Type B pancreatic cell (in vitro differentiated cells): ENCODE results near the gene USP17L10. TPM values are rescaled to one million over a fixed set of nuclear protein-coding genes. Genes with fewer than 3 reads are reported as not detected.
"Not testable (repeated sequence)": the region's sequence is repeated elsewhere in the genome, so short reads cannot be mapped to it uniquely, and the experiment has no call there.

ENCODE experiments used
- DNase-seq: peaks from one replicate; pipeline ENCODE4 v3.0.0; 2021; ENCODE audit warnings: mixed read lengths; ENCODE audit not compliant: unreplicated experiment; ENCODE audit errors: extremely low spot score
- H3K27ac Mint-ChIP-seq: 2 replicates; pipeline ENCODE4 v1.8.0; 2021; ENCODE audit warnings: mild to moderate bottlenecking, mixed read lengths
- H3K27me3 Mint-ChIP-seq: 2 replicates; pipeline ENCODE4 v1.8.0; 2021; ENCODE audit warnings: mixed read lengths
- H3K36me3 Mint-ChIP-seq: 2 replicates; pipeline ENCODE4 v1.8.0; 2021; ENCODE audit warnings: mixed read lengths
- H3K4me1 Mint-ChIP-seq: one replicate; pipeline ENCODE4 v1.8.0; 2021; ENCODE audit warnings: mixed read lengths; ENCODE audit not compliant: unreplicated experiment
- H3K4me3 Mint-ChIP-seq: 2 replicates; pipeline ENCODE4 v1.8.0; 2021; ENCODE audit warnings: mild to moderate bottlenecking, mixed read lengths
- H3K9me3 Mint-ChIP-seq: 2 replicates; pipeline ENCODE4 v1.8.0; 2021; ENCODE audit warnings: mixed read lengths
- long read RNA-seq: library from polyadenylated mRNA; unstranded; transcript quantifications from one replicate; pipeline ENCODE4 v2.0.0, GENCODE V29; 2020
- total RNA-seq: library from RNA; stranded (reverse); gene quantifications from 2 replicates; pipeline ENCODE4 v1.2.1, GENCODE V29; 2021; ENCODE audit warnings: low replicate concordance

Gene USP17L10, protein sequence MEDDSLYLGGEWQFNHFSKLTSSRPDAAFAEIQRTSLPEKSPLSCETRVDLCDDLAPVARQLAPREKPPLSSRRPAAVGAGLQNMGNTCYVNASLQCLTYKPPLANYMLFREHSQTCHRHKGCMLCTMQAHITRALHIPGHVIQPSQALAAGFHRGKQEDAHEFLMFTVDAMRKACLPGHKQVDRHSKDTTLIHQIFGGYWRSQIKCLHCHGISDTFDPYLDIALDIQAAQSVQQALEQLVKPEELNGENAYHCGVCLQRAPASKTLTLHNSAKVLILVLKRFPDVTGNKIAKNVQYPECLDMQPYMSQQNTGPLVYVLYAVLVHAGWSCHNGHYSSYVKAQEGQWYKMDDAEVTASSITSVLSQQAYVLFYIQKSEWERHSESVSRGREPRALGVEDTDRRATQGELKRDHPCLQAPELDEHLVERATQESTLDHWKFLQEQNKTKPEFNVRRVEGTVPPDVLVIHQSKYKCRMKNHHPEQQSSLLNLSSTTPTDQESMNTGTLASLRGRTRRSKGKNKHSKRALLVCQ
- total RNA-seq, result not detected in 2 replicates
- long read RNA-seq, result 0 reads

DNA sequence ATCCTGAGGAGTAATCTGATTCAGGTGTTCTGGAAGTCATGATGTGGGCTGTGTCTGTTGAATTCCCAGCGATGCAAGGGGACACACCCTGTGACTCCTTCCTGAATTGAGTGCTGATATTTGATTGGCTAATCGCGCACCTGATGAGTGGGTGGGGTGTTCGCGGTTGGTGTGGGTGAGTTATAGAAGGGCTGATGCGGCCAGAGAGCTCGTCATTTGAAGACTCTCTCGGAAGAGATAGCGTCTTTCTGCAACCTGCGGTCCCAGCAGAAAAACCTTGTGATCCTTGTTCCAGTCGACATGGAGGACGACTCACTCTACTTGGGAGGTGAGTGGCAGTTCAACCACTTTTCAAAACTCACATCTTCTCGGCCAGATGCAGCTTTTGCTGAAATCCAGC, at the start of gene USP17L10:
Gene USP17L10, plus strand, starts transcription at position 301 of the 400 bp plus-strand sequence. Its CDS starts 0 bp downstream, at position 301.
- H3K27ac Mint-ChIP-seq, H3K4me3 Mint-ChIP-seq, DNase-seq, H3K27me3 Mint-ChIP-seq, H3K9me3 Mint-ChIP-seq, H3K4me1 Mint-ChIP-seq, H3K36me3 Mint-ChIP-seq: not testable (repeated sequence)

DNA sequence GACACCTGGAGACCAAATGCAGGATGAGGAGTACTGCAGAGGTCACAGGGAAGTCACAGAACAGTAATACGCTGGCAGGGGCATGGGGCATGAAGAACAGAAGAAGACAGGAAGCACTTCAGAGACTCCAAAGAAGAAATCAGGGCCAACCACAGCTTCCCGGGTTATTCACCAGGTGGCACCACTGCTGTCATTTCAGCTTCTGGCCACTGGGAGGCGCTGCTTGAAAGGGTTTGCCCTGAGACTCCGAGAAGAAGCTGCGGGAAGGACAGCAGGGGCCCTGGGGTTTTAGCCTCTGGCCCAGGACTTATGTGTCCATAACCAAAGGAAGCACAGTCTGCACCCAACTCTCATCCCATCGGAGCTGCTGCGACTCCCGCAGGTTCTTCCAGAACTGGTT, 44.5 kb upstream of the USP17L10 start:
- not testable (repeated sequence) for H3K36me3 Mint-ChIP-seq, H3K27me3 Mint-ChIP-seq, H3K4me1 Mint-ChIP-seq, H3K4me3 Mint-ChIP-seq, H3K27ac Mint-ChIP-seq, H3K9me3 Mint-ChIP-seq, DNase-seq

DNA sequence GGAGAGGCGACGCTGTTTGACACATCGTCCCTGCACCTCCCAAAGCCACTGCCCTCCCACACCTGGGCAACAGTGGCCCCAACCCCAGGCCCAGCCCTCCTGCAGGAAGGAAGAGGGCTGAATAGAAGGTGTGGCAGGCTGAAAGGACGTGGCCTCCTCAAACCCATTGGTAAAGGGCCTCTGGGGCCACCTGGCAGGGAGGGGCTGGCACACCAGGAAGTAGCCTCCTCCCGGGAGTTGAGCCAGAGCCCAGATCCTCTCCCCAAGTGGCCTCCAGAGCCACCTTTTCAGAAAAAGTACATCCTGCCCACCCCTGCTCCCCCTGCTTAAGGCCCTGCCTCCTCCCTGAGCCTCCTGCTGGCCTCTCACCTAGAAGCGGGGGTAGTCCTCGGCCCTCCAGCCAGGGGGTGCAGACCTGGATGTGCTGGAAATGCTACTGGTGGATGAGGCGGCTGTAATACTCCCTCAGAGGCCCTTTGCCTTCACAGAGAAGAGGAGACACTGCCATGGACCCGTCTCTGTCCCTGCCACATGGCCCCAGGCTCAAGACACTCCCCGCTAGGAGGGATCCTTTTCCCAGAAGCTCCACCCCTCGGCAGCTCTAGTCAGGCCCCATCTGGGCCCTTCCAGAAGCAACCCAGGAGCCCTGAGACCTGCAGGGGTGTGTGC, 40.5 kb upstream of the USP17L10 start, which contains the start of gene FAM90A26:
Gene FAM90A26, plus strand, starts transcription at position 619 of the 669 bp plus-strand sequence. CDS start 2,764 bp downstream, outside the sequence.
- DNase-seq, H3K4me3 Mint-ChIP-seq, H3K4me1 Mint-ChIP-seq, H3K36me3 Mint-ChIP-seq, H3K9me3 Mint-ChIP-seq, H3K27me3 Mint-ChIP-seq, H3K27ac Mint-ChIP-seq: not testable (repeated sequence)

DNA sequence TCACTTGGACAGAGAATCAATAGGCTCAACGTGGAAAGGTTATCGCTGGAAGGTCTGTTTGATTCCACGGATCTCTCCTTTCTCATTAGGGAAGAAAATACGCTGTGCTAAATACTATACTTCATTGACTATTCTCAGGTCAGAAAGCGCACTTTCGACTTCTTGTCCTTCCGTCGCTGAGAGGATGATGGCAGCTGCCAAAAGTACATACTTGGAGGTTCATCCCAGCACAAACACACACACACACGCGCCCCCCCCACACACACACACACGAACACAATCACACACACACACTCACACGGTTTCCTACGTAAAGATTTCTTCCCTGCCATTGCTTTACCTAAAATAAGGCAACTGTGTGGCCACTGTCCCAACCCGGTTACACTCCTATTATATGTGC, 4.2 kb downstream of the USP17L10 start:
- H3K36me3 Mint-ChIP-seq, H3K4me1 Mint-ChIP-seq, H3K9me3 Mint-ChIP-seq, H3K27ac Mint-ChIP-seq, H3K4me3 Mint-ChIP-seq, H3K27me3 Mint-ChIP-seq, DNase-seq: not testable (repeated sequence)

DNA sequence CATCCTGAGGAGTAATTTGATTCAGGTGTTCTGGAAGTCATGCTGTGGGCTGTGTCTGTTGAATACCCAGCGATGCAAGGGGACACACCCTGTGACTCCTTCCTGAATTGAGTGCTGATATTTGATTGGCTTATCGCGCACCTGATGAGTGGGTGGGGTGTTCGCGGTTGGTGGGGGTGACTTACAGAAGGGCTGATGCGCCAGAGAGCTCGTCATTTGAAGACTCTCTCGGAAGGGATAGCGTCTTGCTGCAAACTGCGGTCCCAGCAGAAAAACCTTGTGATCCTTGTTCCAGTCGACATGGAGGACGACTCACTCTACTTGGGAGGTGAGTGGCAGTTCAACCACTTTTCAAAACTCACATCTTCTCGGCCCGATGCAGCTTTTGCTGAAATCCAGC, 4.6 kb downstream of the USP17L10 start, which contains the start of gene USP17L11:
Gene USP17L11, plus strand, starts transcription at position 301 of the 400 bp plus-strand sequence. Its CDS starts 0 bp downstream, at position 301.
- H3K4me1 Mint-ChIP-seq, H3K27me3 Mint-ChIP-seq, H3K4me3 Mint-ChIP-seq, H3K9me3 Mint-ChIP-seq, H3K36me3 Mint-ChIP-seq, H3K27ac Mint-ChIP-seq, DNase-seq: not testable (repeated sequence)

DNA sequence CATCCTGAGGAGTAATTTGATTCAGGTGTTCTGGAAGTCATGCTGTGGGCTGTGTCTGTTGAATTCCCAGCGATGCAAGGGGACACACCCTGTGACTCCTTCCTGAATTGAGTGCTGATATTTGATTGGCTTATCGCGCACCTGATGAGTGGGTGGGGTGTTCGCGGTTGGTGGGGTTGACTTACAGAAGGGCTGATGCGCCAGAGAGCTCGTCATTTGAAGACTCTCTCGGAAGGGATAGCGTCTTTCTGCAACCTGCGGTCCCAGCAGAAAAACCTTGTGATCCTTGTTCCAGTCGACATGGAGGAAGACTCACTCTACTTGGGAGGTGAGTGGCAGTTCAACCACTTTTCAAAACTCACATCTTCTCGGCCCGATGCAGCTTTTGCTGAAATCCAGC, 9.4 kb downstream of the USP17L10 start, which contains the start of gene USP17L12:
Gene USP17L12, plus strand, starts transcription at position 301 of the 400 bp plus-strand sequence. Its CDS starts 0 bp downstream, at position 301.
- H3K36me3 Mint-ChIP-seq, H3K4me3 Mint-ChIP-seq, H3K27me3 Mint-ChIP-seq, DNase-seq, H3K27ac Mint-ChIP-seq, H3K4me1 Mint-ChIP-seq, H3K9me3 Mint-ChIP-seq: not testable (repeated sequence)

DNA sequence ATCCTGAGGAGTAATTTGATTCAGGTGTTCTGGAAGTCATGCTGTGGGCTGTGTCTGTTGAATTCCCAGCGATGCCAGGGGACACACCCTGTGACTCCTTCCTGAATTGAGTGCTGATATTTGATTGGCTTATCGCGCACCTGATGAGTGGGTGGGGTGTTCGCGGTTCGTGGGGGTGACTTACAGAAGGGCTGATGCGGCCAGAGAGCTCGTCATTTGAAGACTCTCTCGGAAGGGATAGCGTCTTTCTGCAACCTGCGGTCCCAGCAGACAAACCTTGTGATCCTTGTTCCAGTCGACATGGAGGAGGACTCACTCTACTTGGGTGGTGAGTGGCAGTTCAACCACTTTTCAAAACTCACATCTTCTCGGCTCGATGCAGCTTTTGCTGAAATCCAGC, 14.1 kb downstream of the USP17L10 start, which contains the start of gene USP17L13:
Gene USP17L13, plus strand, starts transcription at position 301 of the 400 bp plus-strand sequence. Its CDS starts 0 bp downstream, at position 301.
- H3K27me3 Mint-ChIP-seq, H3K36me3 Mint-ChIP-seq, H3K9me3 Mint-ChIP-seq, H3K27ac Mint-ChIP-seq, H3K4me3 Mint-ChIP-seq, DNase-seq, H3K4me1 Mint-ChIP-seq: not testable (repeated sequence)

DNA sequence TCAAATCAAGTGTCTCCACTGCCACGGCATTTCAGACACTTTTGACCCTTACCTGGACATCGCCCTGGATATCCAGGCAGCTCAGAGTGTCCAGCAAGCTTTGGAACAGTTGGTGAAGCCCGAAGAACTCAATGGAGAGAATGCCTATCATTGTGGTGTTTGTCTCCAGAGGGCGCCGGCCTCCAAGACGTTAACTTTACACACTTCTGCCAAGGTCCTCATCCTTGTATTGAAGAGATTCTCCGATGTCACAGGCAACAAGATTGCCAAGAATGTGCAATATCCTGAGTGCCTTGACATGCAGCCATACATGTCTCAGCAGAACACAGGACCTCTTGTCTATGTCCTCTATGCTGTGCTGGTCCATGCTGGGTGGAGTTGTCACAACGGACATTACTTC, 19.8 kb downstream of the USP17L10 start:
- not testable (repeated sequence) for H3K27ac Mint-ChIP-seq, DNase-seq

DNA sequence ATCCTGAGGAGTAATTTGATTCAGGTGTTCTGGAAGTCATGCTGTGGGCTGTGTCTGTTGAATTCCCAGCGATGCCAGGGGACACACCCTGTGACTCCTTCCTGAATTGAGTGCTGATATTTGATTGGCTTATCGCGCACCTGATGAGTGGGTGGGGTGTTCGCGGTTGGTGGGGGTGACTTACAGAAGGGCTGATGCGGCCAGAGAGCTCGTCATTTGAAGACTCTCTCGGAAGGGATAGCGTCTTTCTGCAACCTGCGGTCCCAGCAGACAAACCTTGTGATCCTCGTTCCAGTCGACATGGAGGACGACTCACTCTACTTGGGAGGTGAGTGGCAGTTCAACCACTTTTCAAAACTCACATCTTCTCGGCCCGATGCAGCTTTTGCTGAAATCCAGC, 23.6 kb downstream of the USP17L10 start, which contains the start of gene USP17L15:
Gene USP17L15, plus strand, starts transcription at position 301 of the 400 bp plus-strand sequence. Its CDS starts 0 bp downstream, at position 301.
- H3K4me3 Mint-ChIP-seq, H3K36me3 Mint-ChIP-seq, H3K4me1 Mint-ChIP-seq, DNase-seq, H3K27me3 Mint-ChIP-seq, H3K27ac Mint-ChIP-seq, H3K9me3 Mint-ChIP-seq: not testable (repeated sequence)

More for the DNA sequence above, 19.8 kb downstream of the USP17L10 start:
- H3K4me1 Mint-ChIP-seq, H3K9me3 Mint-ChIP-seq, H3K4me3 Mint-ChIP-seq, H3K27me3 Mint-ChIP-seq, H3K36me3 Mint-ChIP-seq: not testable (repeated sequence)

DNA sequence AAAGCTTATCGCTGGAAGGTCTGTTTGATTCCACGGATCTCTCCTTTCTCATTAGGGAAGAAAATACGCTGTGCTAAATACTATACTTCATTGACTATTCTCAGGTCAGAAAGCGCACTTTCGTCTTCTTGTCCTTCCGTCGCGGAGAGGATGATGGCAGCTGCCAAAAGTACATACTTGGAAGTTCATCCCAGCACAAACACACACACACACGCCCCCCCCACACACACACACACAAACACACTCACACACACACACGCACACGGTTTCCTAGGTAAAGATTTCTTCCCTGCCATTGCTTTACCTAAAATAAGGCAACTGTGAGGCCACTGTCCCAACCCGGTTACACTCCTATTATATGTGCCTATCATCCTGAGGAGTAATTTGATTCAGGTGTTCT, 28.0 kb downstream of the USP17L10 start:
- not testable (repeated sequence) for H3K36me3 Mint-ChIP-seq, H3K4me3 Mint-ChIP-seq, DNase-seq, H3K9me3 Mint-ChIP-seq, H3K27me3 Mint-ChIP-seq, H3K4me1 Mint-ChIP-seq, H3K27ac Mint-ChIP-seq

DNA sequence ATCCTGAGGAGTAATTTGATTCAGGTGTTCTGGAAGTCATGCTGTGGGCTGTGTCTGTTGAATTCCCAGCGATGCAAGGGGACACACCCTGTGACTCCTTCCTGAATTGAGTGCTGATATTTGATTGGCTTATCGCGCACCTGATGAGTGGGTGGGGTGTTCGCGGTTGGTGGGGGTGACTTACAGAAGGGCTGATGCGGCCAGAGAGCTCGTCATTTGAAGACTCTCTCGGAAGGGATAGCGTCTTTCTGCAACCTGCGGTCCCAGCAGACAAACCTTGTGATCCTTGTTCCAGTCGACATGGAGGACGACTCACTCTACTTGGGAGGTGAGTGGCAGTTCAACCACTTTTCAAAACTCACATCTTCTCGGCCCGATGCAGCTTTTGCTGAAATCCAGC, 33.1 kb downstream of the USP17L10 start, which contains the start of gene USP17L17:
Gene USP17L17, plus strand, starts transcription at position 301 of the 400 bp plus-strand sequence. Its CDS starts 0 bp downstream, at position 301.
- H3K27ac Mint-ChIP-seq, H3K4me3 Mint-ChIP-seq, H3K4me1 Mint-ChIP-seq, H3K36me3 Mint-ChIP-seq, H3K9me3 Mint-ChIP-seq, H3K27me3 Mint-ChIP-seq, DNase-seq: not testable (repeated sequence)

DNA sequence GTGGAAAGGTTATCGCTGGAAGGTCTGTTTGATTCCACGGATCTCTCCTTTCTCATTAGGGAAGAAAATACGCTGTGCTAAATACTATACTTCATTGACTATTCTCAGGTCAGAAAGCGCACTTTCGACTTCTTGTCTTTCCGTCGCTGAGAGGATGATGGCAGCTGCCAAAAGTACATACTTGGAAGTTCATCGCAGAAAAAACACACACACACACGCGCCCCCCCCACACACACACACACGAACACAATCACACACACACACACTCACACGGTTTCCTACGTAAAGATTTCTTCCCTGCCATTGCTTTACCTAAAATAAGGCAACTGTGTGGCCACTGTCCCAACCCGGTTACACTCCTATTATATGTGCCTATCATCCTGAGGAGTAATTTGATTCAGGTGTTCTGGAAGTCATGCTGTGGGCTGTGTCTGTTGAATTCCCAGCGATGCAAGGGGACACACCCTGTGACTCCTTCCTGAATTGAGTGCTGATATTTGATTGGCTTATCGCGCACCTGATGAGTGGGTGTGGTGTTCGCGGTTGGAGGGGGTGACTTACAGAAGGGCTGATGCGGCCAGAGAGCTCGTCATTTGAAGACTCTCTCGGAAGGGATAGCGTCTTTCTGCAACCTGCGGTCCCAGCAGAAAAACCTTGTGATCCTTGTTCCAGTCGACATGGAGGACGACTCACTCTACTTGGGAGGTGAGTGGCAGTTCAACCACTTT, 37.7 kb downstream of the USP17L10 start, which contains the start of gene USP17L18:
Gene USP17L18, plus strand, starts transcription at position 678 of the 728 bp plus-strand sequence. Its CDS starts 0 bp downstream, at position 678.
- DNase-seq, result peak; percentile 62
- H3K27me3 Mint-ChIP-seq, H3K4me3 Mint-ChIP-seq: not testable (repeated sequence)

DNA sequence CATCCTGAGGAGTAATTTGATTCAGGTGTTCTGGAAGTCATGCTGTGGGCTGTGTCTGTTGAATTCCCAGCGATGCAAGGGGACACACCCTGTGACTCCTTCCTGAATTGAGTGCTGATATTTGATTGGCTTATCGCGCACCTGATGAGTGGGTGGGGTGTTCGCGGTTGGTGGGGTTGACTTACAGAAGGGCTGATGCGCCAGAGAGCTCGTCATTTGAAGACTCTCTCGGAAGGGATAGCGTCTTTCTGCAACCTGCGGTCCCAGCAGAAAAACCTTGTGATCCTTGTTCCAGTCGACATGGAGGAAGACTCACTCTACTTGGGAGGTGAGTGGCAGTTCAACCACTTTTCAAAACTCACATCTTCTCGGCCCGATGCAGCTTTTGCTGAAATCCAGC, 42.6 kb downstream of the USP17L10 start, which contains the start of gene USP17L19:
Gene USP17L19, plus strand, starts transcription at position 301 of the 400 bp plus-strand sequence. Its CDS starts 0 bp downstream, at position 301.
- H3K9me3 Mint-ChIP-seq, H3K36me3 Mint-ChIP-seq, H3K4me3 Mint-ChIP-seq, H3K4me1 Mint-ChIP-seq, H3K27ac Mint-ChIP-seq, H3K27me3 Mint-ChIP-seq, DNase-seq: not testable (repeated sequence)

More for the DNA sequence above, 37.7 kb downstream of the USP17L10 start, which contains the start of gene USP17L18:
- H3K9me3 Mint-ChIP-seq, H3K4me1 Mint-ChIP-seq, H3K27ac Mint-ChIP-seq, H3K36me3 Mint-ChIP-seq: not testable (repeated sequence)
